ENCODE results near the gene ITGA3.

Gene ITGA3

DNA sequence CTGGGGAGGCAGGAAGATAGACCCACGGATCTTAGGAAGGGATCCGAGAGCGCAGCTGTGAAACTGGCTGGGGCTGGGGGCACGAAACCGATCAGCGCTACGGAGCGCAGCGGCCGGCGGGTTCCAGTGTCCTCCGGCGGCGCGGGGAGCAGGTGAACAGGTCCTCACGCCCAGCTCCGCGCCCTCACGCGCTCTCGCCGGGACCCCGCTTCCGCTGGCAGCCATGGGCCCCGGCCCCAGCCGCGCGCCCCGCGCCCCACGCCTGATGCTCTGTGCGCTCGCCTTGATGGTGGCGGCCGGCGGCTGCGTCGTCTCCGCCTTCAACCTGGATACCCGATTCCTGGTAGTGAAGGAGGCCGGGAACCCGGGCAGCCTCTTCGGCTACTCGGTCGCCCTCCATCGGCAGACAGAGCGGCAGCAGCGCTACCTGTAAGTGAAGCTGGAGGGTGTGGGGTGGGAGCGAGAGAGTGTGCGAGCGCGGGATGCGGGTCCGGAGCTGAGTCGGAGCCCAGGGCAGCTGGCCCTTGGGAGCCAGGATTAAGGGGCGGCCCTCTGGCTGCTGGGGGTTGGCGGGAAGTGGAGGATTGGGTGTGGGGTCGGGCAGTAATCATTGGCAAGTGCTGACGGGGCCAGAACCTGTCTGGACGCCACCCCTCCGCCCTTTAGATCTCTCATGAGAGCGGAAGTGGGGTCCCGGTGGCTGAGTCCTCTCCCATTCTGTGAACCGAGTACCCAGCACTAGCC, 479 bp downstream of the ITGA3 start:
- DNase-seq (ENCODE audit: extremely low read depth, low read depth), result no peak
- H3K4me3 ChIP-seq (replicated peaks; ENCODE audit: low read depth, low read length), result peak overlapping the region; percentile 72
- TF ChIP-seq, protein P1, sequence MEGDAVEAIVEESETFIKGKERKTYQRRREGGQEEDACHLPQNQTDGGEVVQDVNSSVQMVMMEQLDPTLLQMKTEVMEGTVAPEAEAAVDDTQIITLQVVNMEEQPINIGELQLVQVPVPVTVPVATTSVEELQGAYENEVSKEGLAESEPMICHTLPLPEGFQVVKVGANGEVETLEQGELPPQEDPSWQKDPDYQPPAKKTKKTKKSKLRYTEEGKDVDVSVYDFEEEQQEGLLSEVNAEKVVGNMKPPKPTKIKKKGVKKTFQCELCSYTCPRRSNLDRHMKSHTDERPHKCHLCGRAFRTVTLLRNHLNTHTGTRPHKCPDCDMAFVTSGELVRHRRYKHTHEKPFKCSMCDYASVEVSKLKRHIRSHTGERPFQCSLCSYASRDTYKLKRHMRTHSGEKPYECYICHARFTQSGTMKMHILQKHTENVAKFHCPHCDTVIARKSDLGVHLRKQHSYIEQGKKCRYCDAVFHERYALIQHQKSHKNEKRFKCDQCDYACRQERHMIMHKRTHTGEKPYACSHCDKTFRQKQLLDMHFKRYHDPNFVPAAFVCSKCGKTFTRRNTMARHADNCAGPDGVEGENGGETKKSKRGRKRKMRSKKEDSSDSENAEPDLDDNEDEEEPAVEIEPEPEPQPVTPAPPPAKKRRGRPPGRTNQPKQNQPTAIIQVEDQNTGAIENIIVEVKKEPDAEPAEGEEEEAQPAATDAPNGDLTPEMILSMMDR (IDR thresholded peaks at IDR 0.05; ENCODE audit: low read depth, low read length, missing control alignments), result peak; percentile 27

DNA sequence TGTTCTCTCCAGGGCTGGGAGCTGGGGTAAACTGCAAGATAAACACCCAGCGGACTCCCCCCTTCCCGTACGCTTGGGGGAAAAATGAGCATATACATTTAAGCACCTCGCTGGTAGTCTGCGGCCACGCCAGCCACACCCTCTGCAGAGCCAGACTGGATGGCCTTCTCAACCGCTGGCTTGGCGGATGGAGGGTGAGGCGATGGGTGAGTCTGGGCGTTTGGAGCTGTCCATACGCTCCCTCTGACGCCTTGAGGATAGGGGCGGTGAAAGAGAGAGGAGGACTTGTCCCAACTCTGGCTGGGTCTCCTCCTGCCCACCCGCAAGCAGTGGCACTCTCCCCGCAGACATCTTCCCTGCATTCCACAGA, 1.0 kb downstream of the ITGA3 start:
- no peak for DNase-seq (ENCODE audit: extremely low read depth, low read depth)
- TF ChIP-seq, protein P1 (IDR thresholded peaks at IDR 0.05; ENCODE audit: low read depth, low read length, missing control alignments), result no peak

DNA sequence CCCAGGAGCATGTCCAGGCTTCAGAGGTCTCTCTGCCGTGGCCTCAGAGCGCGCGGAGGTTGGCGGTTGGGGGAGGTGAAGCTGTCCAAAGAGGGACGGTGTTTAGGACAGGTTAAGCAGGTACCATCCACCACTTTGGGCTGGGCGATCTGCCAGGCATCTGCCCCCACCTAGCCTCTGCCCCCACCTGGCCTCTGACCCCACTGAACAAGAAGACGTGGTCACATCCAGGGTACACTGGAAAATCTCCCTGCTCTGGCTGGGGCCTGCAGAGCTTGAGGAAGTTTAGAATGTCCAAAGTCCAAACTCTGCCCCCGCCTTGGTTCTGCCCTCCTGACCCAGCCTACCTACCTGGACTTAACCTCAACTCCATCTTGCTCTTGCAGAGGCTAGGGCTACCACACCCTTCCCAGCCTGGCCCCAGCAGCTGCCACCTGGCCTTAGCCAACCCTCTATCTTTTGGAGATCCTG, 1.6 kb downstream of the ITGA3 start:
- H3K4me3 ChIP-seq (replicated peaks; ENCODE audit: low read depth, low read length), result peak overlapping the region; percentile 72
- TF ChIP-seq, protein P1 (IDR thresholded peaks at IDR 0.05; ENCODE audit: low read depth, low read length, missing control alignments), result no peak
- no peak for DNase-seq (ENCODE audit: extremely low read depth, low read depth)

More for the DNA sequence above, 1.0 kb downstream of the ITGA3 start:
- peak overlapping the region; percentile 72 for H3K4me3 ChIP-seq (replicated peaks; ENCODE audit: low read depth, low read length)

DNA sequence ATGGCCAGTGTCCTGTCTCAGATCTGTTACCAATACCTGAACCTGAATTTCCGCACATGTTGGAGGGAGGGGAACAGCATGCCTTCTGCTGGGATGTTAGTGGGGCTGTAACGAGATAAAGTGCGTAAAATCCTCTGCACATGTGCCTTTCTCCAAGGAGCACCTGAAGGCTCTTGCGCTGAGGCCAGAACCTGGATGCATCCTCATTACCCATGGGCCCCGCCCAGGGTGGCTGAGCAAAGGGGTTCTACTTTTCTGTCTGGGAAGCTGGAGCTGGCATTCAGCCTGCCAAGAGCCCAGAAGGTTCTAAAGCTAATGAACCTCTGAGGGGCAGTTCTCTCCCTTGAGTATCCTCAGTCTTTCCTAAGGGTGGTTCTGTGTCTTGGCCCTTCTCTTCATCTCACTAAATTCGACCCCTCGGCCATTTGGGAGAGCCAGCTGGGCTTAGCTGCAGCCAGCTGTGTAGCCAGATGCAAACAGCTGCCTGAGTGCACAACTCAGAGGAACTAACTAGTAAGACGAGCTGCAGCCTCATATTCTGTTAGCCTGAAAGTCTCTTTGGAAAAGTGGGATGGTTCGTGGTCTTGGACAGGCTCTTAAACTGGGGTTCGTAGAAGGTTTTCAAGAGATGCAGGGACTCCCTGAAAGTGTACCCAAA, 2.5 kb downstream of the ITGA3 start:
- DNase-seq (ENCODE audit: extremely low read depth, low read depth), result no peak
- TF ChIP-seq, protein P1 (IDR thresholded peaks at IDR 0.05; ENCODE audit: low read depth, low read length, missing control alignments), result no peak
- H3K4me3 ChIP-seq (replicated peaks; ENCODE audit: low read depth, low read length), result no peak overlapping the region; the same call in 1 of the 2 replicates

DNA sequence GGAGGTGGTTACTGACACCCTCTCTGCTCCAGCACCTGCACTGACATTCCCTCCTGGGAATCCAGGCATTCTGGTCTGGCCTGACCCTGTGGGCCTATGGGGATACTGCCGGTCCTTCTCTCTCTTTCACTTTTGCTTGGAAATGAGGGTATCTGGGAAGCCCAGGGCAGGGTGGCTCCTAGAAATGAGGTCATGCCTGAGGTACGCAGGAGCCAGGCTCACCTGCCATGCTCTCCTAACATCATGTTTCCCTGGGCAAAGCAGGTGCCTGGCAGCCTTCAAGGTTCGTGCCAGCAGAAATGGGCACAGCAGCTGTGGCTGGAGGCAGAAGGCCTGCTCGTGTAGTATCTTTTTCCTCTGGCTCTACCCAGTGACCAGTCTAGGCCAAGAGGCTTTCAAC, 3.3 kb downstream of the ITGA3 start:
- H3K4me3 ChIP-seq (replicated peaks; ENCODE audit: low read depth, low read length), result no peak overlapping the region
- TF ChIP-seq, protein P1 (IDR thresholded peaks at IDR 0.05; ENCODE audit: low read depth, low read length, missing control alignments), result no peak
- no peak for DNase-seq (ENCODE audit: extremely low read depth, low read depth)

DNA sequence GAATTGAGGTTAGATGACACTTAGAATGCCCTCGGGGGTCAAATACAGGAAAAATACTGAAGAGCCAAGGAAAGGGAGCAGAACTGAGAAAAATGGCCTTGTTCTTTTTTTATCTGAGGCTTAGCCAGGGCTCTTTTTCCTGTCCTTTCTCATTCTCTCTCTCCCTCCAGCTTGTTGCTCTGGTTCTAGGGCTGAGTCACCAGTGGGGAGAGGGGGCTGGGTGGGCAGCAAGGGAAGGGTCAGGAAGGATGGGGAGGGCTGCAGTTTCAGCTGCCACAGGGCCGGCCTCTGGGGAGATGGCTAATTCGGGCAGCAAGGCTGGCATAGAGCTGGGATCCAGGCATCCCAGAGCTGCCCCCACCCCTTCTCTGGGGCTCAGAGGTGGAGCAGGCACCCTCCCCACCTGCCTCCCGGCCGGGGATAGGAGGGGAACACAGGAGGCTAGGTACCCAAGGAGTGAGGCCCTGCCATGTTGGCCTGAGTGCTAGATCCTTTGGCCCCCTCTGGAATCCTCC, 3.9 kb downstream of the ITGA3 start:
- DNase-seq (ENCODE audit: extremely low read depth, low read depth), result no peak
- H3K4me3 ChIP-seq (replicated peaks; ENCODE audit: low read depth, low read length), result no peak overlapping the region
- TF ChIP-seq, protein P1 (IDR thresholded peaks at IDR 0.05; ENCODE audit: low read depth, low read length, missing control alignments), result no peak
